Suprapubic skin (tissue), 4 donors: Measurements from ENCODE around the gene EPHA6. TPM values are rescaled to one million over a fixed set of nuclear protein-coding genes. Genes with fewer than 3 reads are reported as not detected.

Source experiments
- DNase-seq, 2 donors: peaks; one replicate each; pipeline ENCODE4 v3.0.0-alpha.2; 2019; ENCODE audit warnings: low spot score in 2 of 2
- H3K27ac ChIP-seq: fragments of 200-600 bp; sonication (generic); one replicate; pipeline ENCODE4 v1.5.1; 2019
- H3K27me3 ChIP-seq: fragments of 200-600 bp; sonication (generic); one replicate; pipeline ENCODE4 v1.5.1; 2019
- H3K36me3 ChIP-seq: fragments of 200-600 bp; sonication (generic); one replicate; pipeline ENCODE4 v1.5.1; 2019
- H3K4me1 ChIP-seq: fragments of 200-600 bp; sonication (generic); one replicate; pipeline ENCODE4 v1.5.1; 2019
- H3K4me3 ChIP-seq: fragments of 200-600 bp; sonication (generic); one replicate; pipeline ENCODE4 v1.5.1; 2019; ENCODE audit warnings: mild to moderate bottlenecking
- H3K9me3 ChIP-seq: fragments of 200-600 bp; sonication (generic); one replicate; pipeline ENCODE4 v1.5.1; 2019
- CTCF ChIP-seq, 2 donors: fragments of 200-600 bp in 1 of 2; fragments of 450-650 bp in 1 of 2; sonication (generic) in 1 of 2; IDR thresholded peaks; one replicate each; pipeline ENCODE4 v1.5.1; 2016 to 2019; ENCODE audit warnings: antibody characterized with exemption in 2 of 2, mild to moderate bottlenecking in 1 of 2, moderate library complexity in 1 of 2
- EP300 ChIP-seq: sonication (generic); formaldehyde crosslinking; IDR thresholded peaks from one replicate; pipeline ENCODE4 v1.6.1; 2017; ENCODE audit warnings: antibody characterized with exemption
- POLR2A ChIP-seq, 2 donors: fragments of 450-650 bp; IDR thresholded peaks; one replicate each; pipeline ENCODE4 v1.6.1; 2017; ENCODE audit warnings: antibody characterized with exemption in 2 of 2, mild to moderate bottlenecking in 2 of 2, moderate library complexity in 2 of 2
- POLR2AphosphoS5 ChIP-seq, 3 donors: sonication (generic); formaldehyde crosslinking; IDR thresholded peaks; one replicate each; pipeline ENCODE4 v1.6.1; 2017; ENCODE audit warnings: antibody characterized with exemption in 3 of 3
- WGBS: methylation state at CpG from one replicate; pipeline ENCODE4 v1.1.5; 2018; 5-methylcytosine and 5-hydroxymethylcytosine counted together
- total RNA-seq, 4 donors: library from RNA; depleted of rRNA; stranded (reverse); fragments of >200 nt; gene quantifications; one replicate each; pipeline ENCODE4 v1.1.0, GENCODE V29; 2016

Gene EPHA6
- total RNA-seq, 4 donors from 2014 or later = not detected

DNA sequence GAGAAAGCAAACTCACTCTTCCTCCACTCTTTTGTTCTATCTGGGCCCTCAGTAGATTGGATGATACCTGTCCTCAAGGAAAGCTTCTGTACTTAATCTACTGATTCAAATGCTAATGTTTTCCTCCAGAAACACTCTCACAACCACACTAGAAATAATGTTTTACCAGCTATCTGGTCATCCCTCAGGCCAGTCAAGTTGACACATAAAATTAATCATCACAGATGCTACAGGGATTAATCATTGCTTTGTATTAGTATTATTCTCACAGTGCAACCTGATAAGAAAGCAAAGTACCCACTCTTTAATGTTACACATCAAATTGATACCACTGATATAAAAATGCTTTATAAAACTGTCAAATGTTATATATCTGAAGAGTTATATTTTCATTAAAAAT is 897.3 kb downstream of the EPHA6 start:
- Histone ChIP-seq H3K27me3 (no peaks in the 10 kb centered on the region), H3K4me1 (no peaks in the 10 kb centered on the region), H3K9me3 (no peaks in the 10 kb centered on the region), H3K27ac (no peak overlapping the region), H3K4me3 (no peak overlapping the region), H3K36me3 (no peaks in the 10 kb centered on the region)
- TF ChIP-seq EP300 (no peak), POLR2AphosphoS5 (IDR thresholded peaks at IDR 0.05) (no peak), CTCF (IDR thresholded peaks at IDR 0.05) (no peak)
- DNase-seq = no peak

- Histone ChIP-seq H3K27me3 (no peaks in the 10 kb centered on the region), H3K4me1 (no peaks in the 10 kb centered on the region), H3K36me3 (no peaks in the 10 kb centered on the region), H3K27ac (no peak overlapping the region), H3K9me3 (no peaks in the 10 kb centered on the region), H3K4me3 (no peak overlapping the region)
- WGBS = 65% methylated on average over 3 of the region's 3 CpGs
- DNase-seq = no peak
- TF ChIP-seq EP300 (no peak), CTCF (IDR thresholded peaks at IDR 0.05) (no peak), POLR2A (IDR thresholded peaks at IDR 0.05) (no peak), POLR2AphosphoS5 (IDR thresholded peaks at IDR 0.05) (no peak)
These were observed 898.5 kb downstream of the EPHA6 start for GRCh38 chr3:97712919-97713318.

- H3K27me3 ChIP-seq = no peaks in the 10 kb centered on the region
- H3K36me3 ChIP-seq = no peaks in the 10 kb centered on the region
- TF ChIP-seq POLR2A (IDR thresholded peaks at IDR 0.05) (no peak), EP300 (no peak), CTCF (IDR thresholded peaks at IDR 0.05) (no peak), POLR2AphosphoS5 (IDR thresholded peaks at IDR 0.05) (no peak)
- peaks cover under 1% of the 10 kb centered on the region for H3K4me1 ChIP-seq
- 71% methylated on average over 1 of the region's 1 CpG for WGBS
- no peak overlapping the region for H3K4me3 ChIP-seq
- H3K9me3 ChIP-seq = no peaks in the 10 kb centered on the region
- no peak for DNase-seq
- H3K27ac ChIP-seq = no peak overlapping the region
These were observed 899.2 kb downstream of the EPHA6 start for GRCh38 chr3:97713634-97714033.

DNA sequence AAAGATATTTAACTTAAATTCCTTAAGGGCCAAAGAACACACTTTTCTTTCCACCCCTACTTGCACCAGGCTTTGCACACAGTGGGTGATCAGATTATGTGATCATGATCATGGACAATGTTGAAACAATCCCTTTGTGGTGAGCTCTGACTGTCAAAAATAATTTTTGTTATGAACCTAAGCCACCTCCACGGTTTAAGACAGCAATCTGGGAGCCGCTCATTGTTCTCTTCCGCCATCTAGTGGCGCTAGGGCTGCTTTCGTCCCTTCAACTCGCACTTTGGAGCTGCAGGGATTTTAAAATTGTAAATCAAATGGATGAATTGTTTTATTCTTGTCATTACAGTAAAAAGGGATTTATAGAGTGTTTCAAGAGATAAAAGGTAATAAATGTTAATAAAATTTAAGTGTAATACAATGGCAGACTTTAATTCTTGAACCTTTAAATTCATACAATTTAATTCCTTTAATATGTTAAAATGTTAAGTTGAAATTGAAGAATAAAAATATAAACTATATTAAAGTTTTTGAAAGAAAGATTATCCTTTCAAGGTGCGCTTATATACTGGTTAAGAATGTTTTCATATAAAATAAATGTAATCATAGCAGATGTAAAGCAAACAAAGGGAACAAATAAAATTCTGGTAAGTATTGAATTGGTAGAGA is 904.9 kb downstream of the EPHA6 start:
- 5% methylated on average over 7 of the region's 7 CpGs for WGBS
- Histone ChIP-seq H3K27me3 (no peaks in the 10 kb centered on the region), H3K4me3 (no peak overlapping the region)

GRCh38 chr3:97720417-97720816 is 906.0 kb downstream of the EPHA6 start:
- no peak for DNase-seq
- Histone ChIP-seq H3K27me3 (no peaks in the 10 kb centered on the region), H3K4me3 (no peak overlapping the region), H3K4me1 (peaks cover 6% of the 10 kb centered on the region), H3K9me3 (no peaks in the 10 kb centered on the region), H3K27ac (no peak overlapping the region), H3K36me3 (no peaks in the 10 kb centered on the region)
- WGBS = 75% methylated on average over 2 of the region's 2 CpGs
- no peak for TF ChIP-seq POLR2A (IDR thresholded peaks at IDR 0.05)
- TF ChIP-seq CTCF (IDR thresholded peaks at IDR 0.05) = no peak
- no peak for TF ChIP-seq EP300
- TF ChIP-seq POLR2AphosphoS5 (IDR thresholded peaks at IDR 0.05) = no peak

More for the DNA sequence above, 904.9 kb downstream of the EPHA6 start:
- Histone ChIP-seq H3K4me1 (peaks cover 6% of the 10 kb centered on the region), H3K36me3 (no peaks in the 10 kb centered on the region), H3K9me3 (no peaks in the 10 kb centered on the region), H3K27ac (no peak overlapping the region)
- TF ChIP-seq POLR2A (IDR thresholded peaks at IDR 0.05) = no peak
- TF ChIP-seq POLR2AphosphoS5 (IDR thresholded peaks at IDR 0.05) = no peak
- peak; percentile 42 to 84 for TF ChIP-seq CTCF (IDR thresholded peaks at IDR 0.05)
- no peak for TF ChIP-seq EP300
- peak in 1 of 2 donors; percentile 61 for DNase-seq
